ENCODE results near the gene CD274.

Gene CD274

GRCh38 chr9:5483306-5483705 is 33.0 kb downstream of the CD274 start:
- no peak for DNase-seq (ENCODE audit: low spot score)
- no peak for TF ChIP-seq CTCF (IDR thresholded peaks at IDR 0.05; ENCODE audit: extremely low read depth, insufficient read depth, missing control alignments)
- in situ Hi-C loops (cut with MboI; ENCODE audit: low pct_unique_long_range_greater_than_20kb, low sequenced_read_pairs, unreplicated experiment): no loop called here

GRCh38 chr9:5485378-5486085 is 35.2 kb downstream of the CD274 start:
- DNase-seq (ENCODE audit: low spot score): no peak
- no peak for TF ChIP-seq CTCF (IDR thresholded peaks at IDR 0.05; ENCODE audit: extremely low read depth, insufficient read depth, missing control alignments)
- in situ Hi-C loops (cut with MboI; ENCODE audit: low pct_unique_long_range_greater_than_20kb, low sequenced_read_pairs, unreplicated experiment): no loop called here

- in situ Hi-C loops (cut with MboI; ENCODE audit: low pct_unique_long_range_greater_than_20kb, low sequenced_read_pairs, unreplicated experiment): no loop called here
- TF ChIP-seq CTCF (IDR thresholded peaks at IDR 0.05; ENCODE audit: extremely low read depth, insufficient read depth, missing control alignments): no peak
- no peak for DNase-seq (ENCODE audit: low spot score)
These were observed 36.6 kb downstream of the CD274 start for GRCh38 chr9:5486988-5487387.

GRCh38 chr9:5488221-5489008 is 38.1 kb downstream of the CD274 start:
- no peak for TF ChIP-seq CTCF (IDR thresholded peaks at IDR 0.05; ENCODE audit: extremely low read depth, insufficient read depth, missing control alignments)
- in situ Hi-C loops (cut with MboI; ENCODE audit: low pct_unique_long_range_greater_than_20kb, low sequenced_read_pairs, unreplicated experiment): no loop called here
- DNase-seq (ENCODE audit: low spot score): no peak

GRCh38 chr9:5489630-5490490 is 39.5 kb downstream of the CD274 start:
- DNase-seq (ENCODE audit: low spot score): no peak
- in situ Hi-C loops (cut with MboI; ENCODE audit: low pct_unique_long_range_greater_than_20kb, low sequenced_read_pairs, unreplicated experiment): no loop called here
- TF ChIP-seq CTCF (IDR thresholded peaks at IDR 0.05; ENCODE audit: extremely low read depth, insufficient read depth, missing control alignments): no peak

- in situ Hi-C loops (cut with MboI; ENCODE audit: low pct_unique_long_range_greater_than_20kb, low sequenced_read_pairs, unreplicated experiment): no loop called here
- no peak for DNase-seq (ENCODE audit: low spot score)
- TF ChIP-seq CTCF (IDR thresholded peaks at IDR 0.05; ENCODE audit: extremely low read depth, insufficient read depth, missing control alignments): no peak
These were observed 42.8 kb downstream of the CD274 start for GRCh38 chr9:5492965-5493678.
